HUES48 (cell line): ENCODE measurements around the gene RNU1-1.
"Not testable (repeated sequence)": the region's sequence is repeated elsewhere in the genome, so short reads cannot be mapped to it uniquely, and the experiment has no call there.

Experiments
- H3K27ac ChIP-seq: one replicate; pipeline ENCODE4 v1.7.0; 2013; ENCODE audit warnings: low read depth, low read length, inconsistent platforms
- H3K27me3 ChIP-seq: 2 replicates; pipeline ENCODE4 v1.6.1; 2013; ENCODE audit warnings: mild to moderate bottlenecking, low read length; ENCODE audit not compliant: control insufficient read depth, insufficient read depth
- H3K36me3 ChIP-seq: 2 replicates; pipeline ENCODE4 v1.6.1; 2013; ENCODE audit warnings: low read length; ENCODE audit not compliant: control insufficient read depth, insufficient read depth
- H3K4me1 ChIP-seq: 2 replicates; pipeline ENCODE4 v1.6.1; 2013; ENCODE audit warnings: mild to moderate bottlenecking, low read length; ENCODE audit not compliant: control insufficient read depth, insufficient read depth
- H3K4me3 ChIP-seq: 2 replicates; pipeline ENCODE4 v1.5.1; 2013; ENCODE audit warnings: mild to moderate bottlenecking, low read depth, low read length
- H3K9ac ChIP-seq: 2 replicates; pipeline ENCODE4 v1.6.1; 2013; ENCODE audit warnings: mild to moderate bottlenecking, low read depth, low read length, moderate library complexity
- H3K9me3 ChIP-seq: 2 replicates; pipeline ENCODE4 v1.6.1; 2013; ENCODE audit warnings: low read length; ENCODE audit not compliant: control insufficient read depth, insufficient read depth

RNU1-1 gene

GRCh38 chr1:16537528-16537927 is 23.4 kb upstream of the RNU1-1 start:
- not testable (repeated sequence) for H3K4me3 ChIP-seq, H3K36me3 ChIP-seq, H3K27ac ChIP-seq, H3K9ac ChIP-seq, H3K4me1 ChIP-seq, H3K9me3 ChIP-seq
- H3K27me3 ChIP-seq: peaks cover 11% of the 10 kb centered on the region

GRCh38 chr1:16536796-16537195 is 22.7 kb upstream of the RNU1-1 start:
- H3K9me3 ChIP-seq, H3K4me3 ChIP-seq, H3K36me3 ChIP-seq, H3K27ac ChIP-seq, H3K4me1 ChIP-seq, H3K9ac ChIP-seq: not testable (repeated sequence)
- H3K27me3 ChIP-seq: peaks cover 15% of the 10 kb centered on the region

GRCh38 chr1:16535898-16536297 is 21.8 kb upstream of the RNU1-1 start:
- Histone ChIP-seq H3K27me3 (peaks cover 19% of the 10 kb centered on the region), H3K4me3 (peak overlapping the region; percentile 76)
- H3K27ac ChIP-seq, H3K9ac ChIP-seq, H3K9me3 ChIP-seq, H3K36me3 ChIP-seq, H3K4me1 ChIP-seq: not testable (repeated sequence)

GRCh38 chr1:16535487-16535886 is 21.4 kb upstream of the RNU1-1 start:
- H3K9me3 ChIP-seq, H3K27ac ChIP-seq, H3K4me1 ChIP-seq, H3K36me3 ChIP-seq, H3K9ac ChIP-seq: not testable (repeated sequence)
- peaks cover 19% of the 10 kb centered on the region for H3K27me3 ChIP-seq
- H3K4me3 ChIP-seq: peak overlapping the region; percentile 76

- Histone ChIP-seq H3K27me3 (peaks cover 19% of the 10 kb centered on the region), H3K4me3 (peak overlapping the region; percentile 76)
- not testable (repeated sequence) for H3K9ac ChIP-seq, H3K9me3 ChIP-seq, H3K36me3 ChIP-seq, H3K27ac ChIP-seq, H3K4me1 ChIP-seq
These were observed 20.9 kb upstream of the RNU1-1 start for GRCh38 chr1:16534829-16535456.

- not testable (repeated sequence) for H3K36me3 ChIP-seq, H3K9me3 ChIP-seq, H3K4me1 ChIP-seq, H3K27ac ChIP-seq, H3K9ac ChIP-seq
- H3K4me3 ChIP-seq: peak overlapping the region; percentile 49
- H3K27me3 ChIP-seq: peaks cover 19% of the 10 kb centered on the region
These were observed 20.2 kb upstream of the RNU1-1 start for GRCh38 chr1:16534239-16534828.

- not testable (repeated sequence) for H3K27ac ChIP-seq, H3K9ac ChIP-seq, H3K36me3 ChIP-seq, H3K4me1 ChIP-seq, H3K9me3 ChIP-seq
- peaks cover 19% of the 10 kb centered on the region for H3K27me3 ChIP-seq
- peak overlapping the region; percentile 50 for H3K4me3 ChIP-seq
These were observed 18.3 kb upstream of the RNU1-1 start for GRCh38 chr1:16532235-16532991.

GRCh38 chr1:16528338-16528737 is 14.3 kb upstream of the RNU1-1 start:
- H3K4me1 ChIP-seq, H3K4me3 ChIP-seq, H3K9me3 ChIP-seq, H3K27ac ChIP-seq, H3K36me3 ChIP-seq, H3K27me3 ChIP-seq, H3K9ac ChIP-seq: not testable (repeated sequence)

GRCh38 chr1:16525769-16526168 is 11.7 kb upstream of the RNU1-1 start:
- H3K9ac ChIP-seq, H3K4me3 ChIP-seq, H3K27ac ChIP-seq, H3K27me3 ChIP-seq, H3K4me1 ChIP-seq, H3K36me3 ChIP-seq, H3K9me3 ChIP-seq: not testable (repeated sequence)

- not testable (repeated sequence) for H3K4me1 ChIP-seq, H3K9ac ChIP-seq, H3K27me3 ChIP-seq, H3K9me3 ChIP-seq, H3K36me3 ChIP-seq, H3K27ac ChIP-seq
- H3K4me3 ChIP-seq: peak overlapping the region; percentile 65; the same call in 1 of the 2 replicates
These were observed 7.6 kb upstream of the RNU1-1 start for GRCh38 chr1:16521679-16522078.

- H3K27me3 ChIP-seq: no peaks in the 10 kb centered on the region
- no peaks in the 10 kb centered on the region for H3K4me1 ChIP-seq
- H3K4me3 ChIP-seq: peak overlapping the region; percentile 65
- H3K9me3 ChIP-seq: no peaks in the 10 kb centered on the region
- H3K36me3 ChIP-seq: no peaks in the 10 kb centered on the region
- H3K27ac ChIP-seq: no peak overlapping the region
- no peak overlapping the region for H3K9ac ChIP-seq
These were observed 7.2 kb upstream of the RNU1-1 start for GRCh38 chr1:16521288-16521583.
